Lower leg skin (tissue), 4 donors: ENCODE data around the gene WNT2B. TPM values are rescaled to one million over a fixed set of nuclear protein-coding genes. Genes with fewer than 3 reads are reported as not detected.

Experiments
- DNase-seq, 2 donors: peaks; one replicate each; pipeline ENCODE4 v3.0.0-alpha.2; 2019; ENCODE audit warnings: low spot score in 2 of 2
- H3K4me3 ChIP-seq: fragments of 200-600 bp; sonication (generic); 2 replicates; pipeline ENCODE4 v1.5.1; 2017; ENCODE audit warnings: mild to moderate bottlenecking, low read depth; ENCODE audit not compliant: poor library complexity, severe bottlenecking
- POLR2A ChIP-seq, 2 donors: fragments of 450-650 bp; IDR thresholded peaks; one replicate each; pipeline ENCODE4 v1.6.1; 2016 to 2017; ENCODE audit warnings: antibody characterized with exemption in 2 of 2, mild to moderate bottlenecking in 1 of 2, moderate library complexity in 1 of 2
- WGBS, 2 donors: methylation state at CpG; one replicate each; pipeline ENCODE4 v1.1.5; 2018; 5-methylcytosine and 5-hydroxymethylcytosine counted together
- intact Hi-C: fragments of 100-400 bp; cut with DNase I; formaldehyde crosslinking; loops from one replicate; pipeline ENCODE4 v1.15.0; 2023; ENCODE audit warnings: low total_unique reads
- total RNA-seq, 4 donors: library from RNA; depleted of rRNA; stranded (reverse); fragments of >200 nt; gene quantifications; one replicate each; pipeline ENCODE4 v1.1.0, GENCODE V29; 2016
- TF ChIP-seq, protein P1 (sequence below), 3 donors: fragments of 450-650 bp; IDR thresholded peaks; one replicate each; pipeline ENCODE4 v1.5.1; 2016; ENCODE audit warnings: antibody characterized with exemption in 3 of 3, mild to moderate bottlenecking in 3 of 3, moderate library complexity in 2 of 3

Gene WNT2B
- total RNA-seq, 4 donors from 2014 or later = 20.2 to 37.7 (median 23.4) TPM

DNA sequence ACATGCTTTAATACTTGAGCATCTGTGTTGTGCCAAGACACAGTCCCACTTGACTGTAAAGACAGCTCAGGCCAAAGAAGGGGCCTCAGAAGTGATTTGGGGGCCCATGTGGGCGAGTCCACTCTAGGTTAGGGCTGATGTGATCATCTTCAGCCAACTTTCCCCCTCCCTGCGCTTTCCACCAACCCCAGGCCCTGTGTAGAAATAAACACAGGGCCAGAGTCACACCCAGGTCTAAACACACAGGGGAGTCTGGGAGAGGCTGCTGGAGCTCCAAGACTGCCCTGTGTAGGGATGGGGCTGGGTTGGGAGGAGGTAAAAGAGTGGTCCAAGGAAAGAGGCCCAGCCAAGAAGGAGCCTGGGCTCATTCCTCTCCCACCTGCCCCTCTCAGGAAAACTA lies 2.5 kb upstream of the WNT2B start:
- H3K4me3 ChIP-seq = no peak overlapping the region
- DNase-seq = no peak
- WGBS, 2 donors = 83 to 96% methylated on average over 1 to 2 of the region's 2 CpGs
- no peak for TF ChIP-seq POLR2A (IDR thresholded peaks at IDR 0.05)
- TF ChIP-seq, protein P1, sequence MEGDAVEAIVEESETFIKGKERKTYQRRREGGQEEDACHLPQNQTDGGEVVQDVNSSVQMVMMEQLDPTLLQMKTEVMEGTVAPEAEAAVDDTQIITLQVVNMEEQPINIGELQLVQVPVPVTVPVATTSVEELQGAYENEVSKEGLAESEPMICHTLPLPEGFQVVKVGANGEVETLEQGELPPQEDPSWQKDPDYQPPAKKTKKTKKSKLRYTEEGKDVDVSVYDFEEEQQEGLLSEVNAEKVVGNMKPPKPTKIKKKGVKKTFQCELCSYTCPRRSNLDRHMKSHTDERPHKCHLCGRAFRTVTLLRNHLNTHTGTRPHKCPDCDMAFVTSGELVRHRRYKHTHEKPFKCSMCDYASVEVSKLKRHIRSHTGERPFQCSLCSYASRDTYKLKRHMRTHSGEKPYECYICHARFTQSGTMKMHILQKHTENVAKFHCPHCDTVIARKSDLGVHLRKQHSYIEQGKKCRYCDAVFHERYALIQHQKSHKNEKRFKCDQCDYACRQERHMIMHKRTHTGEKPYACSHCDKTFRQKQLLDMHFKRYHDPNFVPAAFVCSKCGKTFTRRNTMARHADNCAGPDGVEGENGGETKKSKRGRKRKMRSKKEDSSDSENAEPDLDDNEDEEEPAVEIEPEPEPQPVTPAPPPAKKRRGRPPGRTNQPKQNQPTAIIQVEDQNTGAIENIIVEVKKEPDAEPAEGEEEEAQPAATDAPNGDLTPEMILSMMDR (IDR thresholded peaks at IDR 0.05) = no peak
- intact Hi-C loops = loop anchor here (10.0 kb wide), 2 partner anchors 108 to 198 kb away; partner anchors contain the start of genes CAPZA1, RHOC and ST7L

- no peak overlapping the region for H3K4me3 ChIP-seq
- TF ChIP-seq, protein P1 (IDR thresholded peaks at IDR 0.05) = no peak
- TF ChIP-seq POLR2A (IDR thresholded peaks at IDR 0.05) = no peak
- WGBS, 2 donors = 94 to 95% methylated on average over 8 of the region's 8 CpGs
- intact Hi-C loops = loop anchor here (10.0 kb wide), 2 partner anchors 108 to 198 kb away; partner anchors contain the start of genes CAPZA1, RHOC and ST7L
- no peak for DNase-seq
Measured at GRCh38 chr1:112506731-112507130, 2.0 kb upstream of the WNT2B start.

DNA sequence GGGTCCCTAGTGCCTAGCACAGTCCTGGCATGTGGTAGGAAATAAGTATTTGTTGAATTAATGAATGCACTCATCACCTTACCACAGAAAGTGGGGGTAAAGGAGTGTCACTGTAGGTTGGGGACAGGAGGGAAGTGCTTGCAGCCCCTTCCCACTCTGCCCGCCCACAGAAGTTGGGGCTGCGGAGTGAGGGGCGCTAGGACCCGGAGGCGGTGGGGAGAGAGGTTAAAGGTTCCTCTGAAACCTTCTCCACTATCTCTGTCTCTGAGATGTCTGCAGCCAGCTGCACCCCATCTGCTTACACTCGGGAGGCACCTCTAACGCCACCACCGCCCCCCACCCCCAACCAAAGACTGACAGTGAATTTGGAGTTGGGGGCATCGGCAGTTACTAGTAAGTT lies 1.4 kb upstream of the WNT2B start:
- TF ChIP-seq POLR2A (IDR thresholded peaks at IDR 0.05) = no peak
- H3K4me3 ChIP-seq = no peak overlapping the region
- intact Hi-C loops = loop anchor here (10.0 kb wide), 2 partner anchors 107 to 197 kb away; partner anchors contain the start of genes CAPZA1, RHOC and ST7L
- WGBS, 2 donors = 84 to 86% methylated on average over 9 of the region's 9 CpGs
- DNase-seq = no peak

DNA sequence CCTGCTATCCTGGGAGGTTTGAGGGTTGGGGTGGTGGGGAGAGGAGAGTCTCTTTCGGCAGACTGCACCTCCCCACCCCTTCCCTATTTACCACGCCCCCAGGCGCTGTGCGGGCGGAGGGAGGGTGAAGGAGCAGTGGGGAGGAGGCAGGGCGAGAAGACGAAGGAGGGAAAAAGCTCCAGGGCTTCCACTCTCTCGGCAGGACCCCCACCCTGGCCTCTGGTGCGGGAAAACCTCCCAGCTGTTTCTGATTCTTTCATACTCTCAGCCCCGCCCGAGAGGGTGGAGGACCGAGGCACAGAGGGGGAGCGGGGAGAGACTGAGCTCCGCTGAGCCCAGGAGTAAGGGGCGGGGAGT lies 866 bp upstream of the WNT2B start:
- no peak for DNase-seq
- intact Hi-C loops = loop anchor here (10.0 kb wide), 2 partner anchors 107 to 197 kb away; partner anchors contain the start of genes CAPZA1, RHOC and ST7L
- WGBS, 2 donors = 1% methylated on average over 15 of the region's 15 CpGs
- TF ChIP-seq, protein P1 (IDR thresholded peaks at IDR 0.05) = no peak
- TF ChIP-seq POLR2A (IDR thresholded peaks at IDR 0.05) = no peak
- H3K4me3 ChIP-seq = peak overlapping the region; percentile 34

GRCh38 chr1:112509005-112509659 lies 367 bp downstream of the WNT2B start:
- intact Hi-C loops = loop anchor here (10.0 kb wide), 2 partner anchors 106 to 196 kb away; partner anchors contain the start of genes CAPZA1, RHOC and ST7L
- 21 to 25% methylated on average over 22 to 31 of the region's 66 CpGs for WGBS, 2 donors
- DNase-seq = peak in 1 of 2 donors; percentile 17
- TF ChIP-seq, protein P1 (IDR thresholded peaks at IDR 0.05) = no peak
- no peak for TF ChIP-seq POLR2A (IDR thresholded peaks at IDR 0.05)
- peak overlapping the region; percentile 34 for H3K4me3 ChIP-seq

DNA sequence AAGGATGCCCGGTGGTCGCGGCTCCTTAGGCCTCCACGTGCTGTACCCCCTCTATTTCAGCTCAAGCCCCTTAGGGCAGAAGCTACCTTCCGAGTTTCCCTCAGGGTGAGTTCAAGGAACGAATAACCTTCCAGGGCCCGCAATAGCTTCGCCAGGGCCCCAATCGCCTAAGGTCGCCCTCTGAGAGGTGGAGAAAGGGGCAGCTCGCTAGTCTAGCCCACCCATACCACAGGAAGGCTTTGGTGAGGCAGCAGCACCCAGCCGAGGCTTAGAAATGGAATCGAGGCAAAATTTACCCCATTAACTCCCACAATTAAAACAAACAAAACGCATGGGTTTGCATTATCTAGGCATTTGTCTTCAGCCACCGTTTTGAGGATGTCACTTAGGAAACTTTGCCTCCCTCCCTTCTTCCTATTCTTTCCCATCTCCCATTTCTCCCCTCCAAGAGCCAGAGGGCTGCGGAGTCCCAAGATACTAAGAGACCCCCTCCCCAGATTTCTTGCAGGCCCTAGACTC lies 954 bp downstream of the WNT2B start:
- 54 to 58% methylated on average over 16 of the region's 16 CpGs for WGBS, 2 donors
- no peak overlapping the region for H3K4me3 ChIP-seq
- intact Hi-C loops = loop anchor here (10.0 kb wide), 2 partner anchors 105 to 195 kb away; partner anchors contain the start of genes CAPZA1, RHOC and ST7L
- no peak for TF ChIP-seq POLR2A (IDR thresholded peaks at IDR 0.05)
- TF ChIP-seq, protein P1 (IDR thresholded peaks at IDR 0.05) = no peak
- peak in 1 of 2 donors; percentile 8 for DNase-seq
